ENCODE measurements around the gene KLF6.
A peak's percentile ranks its signal among the peaks of the same experiment; 100 is the strongest.

KLF6 gene

DNA sequence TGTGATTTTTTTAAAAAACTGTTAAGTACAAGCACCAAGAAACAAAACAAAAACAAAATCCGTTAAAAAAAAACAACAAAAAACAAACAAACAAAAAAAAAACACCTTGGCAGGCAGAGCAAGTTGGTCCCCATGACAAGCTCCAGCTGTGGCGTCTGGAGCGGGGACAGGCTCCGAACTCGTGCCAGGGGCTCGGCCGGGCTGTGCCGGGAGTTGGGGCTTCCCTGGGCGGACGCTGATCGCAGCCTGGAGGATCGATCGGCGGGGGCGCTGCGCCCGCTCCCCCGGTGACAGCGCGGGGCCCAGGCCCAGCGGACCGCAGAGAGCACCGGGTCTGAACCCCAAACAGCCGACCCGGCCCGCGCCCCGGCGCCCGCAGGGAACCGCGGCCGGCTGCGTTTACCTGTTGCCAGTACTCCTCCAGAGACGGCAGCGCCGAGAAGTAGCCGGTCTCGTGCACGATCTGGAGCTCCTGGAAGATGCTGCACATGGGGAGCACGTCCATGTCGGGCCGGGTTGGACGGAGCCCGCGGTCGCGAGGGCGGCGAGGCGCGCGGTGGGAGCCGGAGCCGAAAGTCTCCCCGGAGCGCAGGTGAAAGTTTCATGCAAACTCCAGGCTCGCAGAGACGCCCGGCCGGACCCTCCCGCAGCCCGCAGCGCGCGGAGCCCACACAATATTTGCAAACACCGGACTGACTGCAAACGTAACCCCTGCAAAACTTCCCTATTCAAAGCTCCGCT lies at the start of gene KLF6:
Gene KLF6, minus strand, starts transcription at position 700 of the 741 bp plus-strand sequence. Its CDS starts 195 bp downstream, at position 505.
- TF ChIP-seq, protein P1, sequence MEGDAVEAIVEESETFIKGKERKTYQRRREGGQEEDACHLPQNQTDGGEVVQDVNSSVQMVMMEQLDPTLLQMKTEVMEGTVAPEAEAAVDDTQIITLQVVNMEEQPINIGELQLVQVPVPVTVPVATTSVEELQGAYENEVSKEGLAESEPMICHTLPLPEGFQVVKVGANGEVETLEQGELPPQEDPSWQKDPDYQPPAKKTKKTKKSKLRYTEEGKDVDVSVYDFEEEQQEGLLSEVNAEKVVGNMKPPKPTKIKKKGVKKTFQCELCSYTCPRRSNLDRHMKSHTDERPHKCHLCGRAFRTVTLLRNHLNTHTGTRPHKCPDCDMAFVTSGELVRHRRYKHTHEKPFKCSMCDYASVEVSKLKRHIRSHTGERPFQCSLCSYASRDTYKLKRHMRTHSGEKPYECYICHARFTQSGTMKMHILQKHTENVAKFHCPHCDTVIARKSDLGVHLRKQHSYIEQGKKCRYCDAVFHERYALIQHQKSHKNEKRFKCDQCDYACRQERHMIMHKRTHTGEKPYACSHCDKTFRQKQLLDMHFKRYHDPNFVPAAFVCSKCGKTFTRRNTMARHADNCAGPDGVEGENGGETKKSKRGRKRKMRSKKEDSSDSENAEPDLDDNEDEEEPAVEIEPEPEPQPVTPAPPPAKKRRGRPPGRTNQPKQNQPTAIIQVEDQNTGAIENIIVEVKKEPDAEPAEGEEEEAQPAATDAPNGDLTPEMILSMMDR (IDR thresholded peaks at IDR 0.05; ENCODE audit: insufficient read depth, low read length, missing control alignments): no peak
- no peak for DNase-seq (ENCODE audit: low read depth, low spot score)
- ChIA-PET POLR2A (interaction anchor here (0.6 to 4.0 kb wide), 59 partner anchors 9 to 996 kb away, joined by 3 to 46 read pairs (median 4); partner anchors contain the start of gene PITRM1), CTCF (interaction anchor here (0.6 to 1.8 kb wide), 6 partner anchors 237 to 982 kb away, joined by 3 to 8 read pairs (median 3); no protein-coding TSS in a partner anchor)
- peak within 1 kb of the TSS; percentile 94 for H3K4me3 ChIP-seq (ENCODE audit: low read depth, low read length)

DNA sequence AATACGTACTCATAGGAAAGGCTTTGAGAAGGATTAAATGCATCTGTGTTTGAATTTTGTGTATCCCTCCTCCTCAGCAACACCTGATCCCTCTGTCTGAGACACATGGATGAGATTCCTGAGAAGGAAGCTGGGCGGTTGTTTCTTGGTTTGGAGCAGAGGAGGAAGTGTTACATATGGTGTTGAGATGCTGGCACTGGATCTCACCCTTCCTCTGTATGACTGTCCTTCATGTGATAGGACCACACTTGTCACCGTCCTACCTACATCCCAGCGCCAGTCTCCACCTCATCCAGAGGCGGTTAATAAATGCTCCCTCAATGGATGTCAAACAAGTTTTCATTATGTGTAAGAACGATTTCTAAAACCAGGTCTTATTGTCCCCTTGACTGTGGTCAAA lies 49.4 kb upstream of the KLF6 start:
- DNase-seq (ENCODE audit: low read depth, low spot score): no peak
- CTCF ChIA-PET: no interaction called here
- POLR2A ChIA-PET: no interaction called here
- no peak overlapping the region for H3K4me3 ChIP-seq (ENCODE audit: low read depth, low read length)
- TF ChIP-seq, protein P1 (IDR thresholded peaks at IDR 0.05; ENCODE audit: insufficient read depth, low read length, missing control alignments): no peak

- DNase-seq (ENCODE audit: low read depth, low spot score): no peak
- TF ChIP-seq, protein P1 (IDR thresholded peaks at IDR 0.05; ENCODE audit: insufficient read depth, low read length, missing control alignments): no peak
- POLR2A ChIA-PET: no interaction called here
- CTCF ChIA-PET: interaction anchor here (1.3 kb wide), 1 partner anchor 640 kb away, joined by 3 read pairs; no protein-coding TSS in a partner anchor
- no peak overlapping the region for H3K4me3 ChIP-seq (ENCODE audit: low read depth, low read length)
Measured at GRCh38 chr10:3833046-3833445, 48.0 kb upstream of the KLF6 start.

GRCh38 chr10:3832022-3832786 lies 47.2 kb upstream of the KLF6 start:
- POLR2A ChIA-PET: no interaction called here
- CTCF ChIA-PET: interaction anchor here (1.3 kb wide), 1 partner anchor 639 kb away, joined by 3 read pairs; no protein-coding TSS in a partner anchor
- no peak for DNase-seq (ENCODE audit: low read depth, low spot score)
- TF ChIP-seq, protein P1 (IDR thresholded peaks at IDR 0.05; ENCODE audit: insufficient read depth, low read length, missing control alignments): no peak
- H3K4me3 ChIP-seq (ENCODE audit: low read depth, low read length): no peak overlapping the region

- POLR2A ChIA-PET: no interaction called here
- CTCF ChIA-PET: interaction anchor here (1.3 kb wide), 1 partner anchor 639 kb away, joined by 3 read pairs; no protein-coding TSS in a partner anchor
- no peak for DNase-seq (ENCODE audit: low read depth, low spot score)
- TF ChIP-seq, protein P1 (IDR thresholded peaks at IDR 0.05; ENCODE audit: insufficient read depth, low read length, missing control alignments): no peak
- H3K4me3 ChIP-seq (ENCODE audit: low read depth, low read length): no peak overlapping the region
Measured at GRCh38 chr10:3831608-3832007, 46.6 kb upstream of the KLF6 start.

DNA sequence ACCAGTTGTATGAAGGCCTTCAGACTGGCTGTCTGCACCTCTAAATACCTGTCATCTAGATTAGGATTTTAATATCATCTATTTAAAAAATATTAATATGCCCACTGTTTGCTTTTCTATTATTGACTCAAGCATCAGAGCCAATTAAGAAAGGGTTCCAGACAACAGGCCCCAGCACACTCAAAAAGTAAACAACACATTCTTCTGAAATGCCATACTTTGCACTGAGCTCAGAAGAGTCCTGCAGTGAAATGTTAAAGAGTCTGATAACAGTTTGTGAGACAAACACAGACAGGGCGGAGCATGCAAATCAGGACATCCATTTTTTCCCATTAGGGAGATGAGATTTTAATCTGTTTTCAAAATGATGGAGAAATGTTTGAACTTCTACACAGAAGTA lies 45.9 kb upstream of the KLF6 start:
- no peak overlapping the region for H3K4me3 ChIP-seq (ENCODE audit: low read depth, low read length)
- ChIA-PET POLR2A (no interaction called here), CTCF (no interaction called here)
- no peak for DNase-seq (ENCODE audit: low read depth, low spot score)
- TF ChIP-seq, protein P1 (IDR thresholded peaks at IDR 0.05; ENCODE audit: insufficient read depth, low read length, missing control alignments): no peak

All from AG04449 (cell line).